H9 (cell line): ENCODE measurements around the gene ANTXR2. TPM values are rescaled to one million over a fixed set of nuclear protein-coding genes. Genes with fewer than 3 reads are reported as not detected.

ENCODE experiments used
- DNase-seq: peaks from one replicate; pipeline ENCODE4 v3.0.0-alpha.2; 2017
- H2AFZ ChIP-seq: one replicate; pipeline ENCODE4 v1.6.1; 2013; ENCODE audit warnings: mild to moderate bottlenecking, low read length, control low read depth, moderate library complexity
- H2AK5ac ChIP-seq: 2 replicates; pipeline ENCODE4 v1.6.1; 2013; ENCODE audit warnings: low read length, control low read depth, mixed read lengths; ENCODE audit not compliant: insufficient read length
- H2BK120ac ChIP-seq: one replicate; pipeline ENCODE4 v1.6.1; 2013; ENCODE audit warnings: low read depth, mild to moderate bottlenecking, low read length, control low read depth, inconsistent platforms; ENCODE audit not compliant: poor library complexity, severe bottlenecking
- H2BK12ac ChIP-seq: 2 replicates; pipeline ENCODE4 v1.6.1; 2013; ENCODE audit warnings: low read length, control low read depth, mixed read lengths, low read depth; ENCODE audit not compliant: insufficient read length
- H2BK15ac ChIP-seq: 2 replicates; pipeline ENCODE4 v1.6.1; 2013; ENCODE audit warnings: low read depth, low read length, control low read depth
- H2BK20ac ChIP-seq: one replicate; pipeline ENCODE4 v1.6.1; 2013; ENCODE audit warnings: low read depth, mild to moderate bottlenecking, low read length, control low read depth, inconsistent platforms; ENCODE audit not compliant: poor library complexity, severe bottlenecking
- H2BK5ac ChIP-seq: 2 replicates; pipeline ENCODE4 v1.6.1; 2013; ENCODE audit warnings: low read length, control low read depth, mixed read lengths; ENCODE audit not compliant: insufficient read length
- H3K14ac ChIP-seq: 2 replicates; pipeline ENCODE4 v1.6.1; 2013; ENCODE audit warnings: low read length, control low read depth; ENCODE audit not compliant: insufficient read depth
- H3K18ac ChIP-seq: 2 replicates; pipeline ENCODE4 v1.6.1; 2013; ENCODE audit warnings: low read depth, mild to moderate bottlenecking, mixed read lengths, low read length, control low read depth; ENCODE audit not compliant: insufficient read length
- H3K23ac ChIP-seq: 2 replicates; pipeline ENCODE4 v1.6.1; 2013; ENCODE audit warnings: low read length, control low read depth, mixed read lengths, low read depth; ENCODE audit not compliant: insufficient read length
- H3K23me2 ChIP-seq: 2 replicates; pipeline ENCODE4 v1.6.1; 2013; ENCODE audit warnings: low read depth, mild to moderate bottlenecking, mixed read lengths, low read length, control low read depth; ENCODE audit not compliant: insufficient read length, poor library complexity, severe bottlenecking
- H3K27ac ChIP-seq: 2 replicates; pipeline ENCODE4 v1.5.1; 2013; ENCODE audit warnings: low read length, control low read depth, mixed read lengths, low read depth; ENCODE audit not compliant: insufficient read length
- H3K27me3 ChIP-seq: 2 replicates; pipeline ENCODE4 v1.6.1; 2013; ENCODE audit warnings: low read length, control low read depth, inconsistent platforms; ENCODE audit not compliant: insufficient read depth
- H3K4ac ChIP-seq: 2 replicates; pipeline ENCODE4 v1.6.1; 2013; ENCODE audit warnings: low read depth, mild to moderate bottlenecking, control low read depth, inconsistent platforms, low read length, moderate library complexity
- H3K4me1 ChIP-seq: 2 replicates; pipeline ENCODE4 v1.6.1; 2013; ENCODE audit warnings: low read length, control low read depth, inconsistent platforms; ENCODE audit not compliant: insufficient read depth
- H3K4me2 ChIP-seq: 2 replicates; pipeline ENCODE4 v1.6.1; 2013; ENCODE audit warnings: low read length, control low read depth, mixed read lengths; ENCODE audit not compliant: insufficient read length, insufficient read depth
- H3K56ac ChIP-seq: 2 replicates; pipeline ENCODE4 v1.6.1; 2013; ENCODE audit warnings: low read depth, mild to moderate bottlenecking, mixed read lengths, low read length, control low read depth; ENCODE audit not compliant: insufficient read length
- H3K79me1 ChIP-seq: 2 replicates; pipeline ENCODE4 v1.6.1; 2013; ENCODE audit warnings: low read depth, mild to moderate bottlenecking, moderate library complexity, low read length, control low read depth, inconsistent platforms; ENCODE audit not compliant: insufficient read depth, poor library complexity, severe bottlenecking
- H3K79me2 ChIP-seq: 2 replicates; pipeline ENCODE4 v1.6.1; 2013; ENCODE audit warnings: low read length, control low read depth, inconsistent platforms; ENCODE audit not compliant: insufficient read depth
- H3K9ac ChIP-seq: 2 replicates; pipeline ENCODE4 v1.6.1; 2013; ENCODE audit warnings: low read length, control low read depth, mixed read lengths; ENCODE audit not compliant: insufficient read length; ENCODE audit errors: extremely low read depth
- H3K9me3 ChIP-seq: one replicate; pipeline ENCODE4 v1.6.1; 2013; ENCODE audit warnings: low read depth, low read length, inconsistent platforms; ENCODE audit not compliant: control insufficient read depth
- H3T11ph ChIP-seq: one replicate; pipeline ENCODE4 v1.6.1; 2013; ENCODE audit warnings: mild to moderate bottlenecking, low read length, control low read depth, inconsistent platforms
- H4K20me1 ChIP-seq: one replicate; pipeline ENCODE4 v1.6.1; 2013; ENCODE audit not compliant: control insufficient read depth, insufficient read length, insufficient read depth
- H4K5ac ChIP-seq: 2 replicates; pipeline ENCODE4 v1.6.1; 2013; ENCODE audit warnings: low read depth, mild to moderate bottlenecking, mixed read lengths, low read length, control low read depth; ENCODE audit not compliant: insufficient read length
- H4K8ac ChIP-seq: replicated peaks from 2 replicates; pipeline ENCODE4 v1.6.1; 2013; ENCODE audit warnings: low read length, control low read depth, mixed read lengths, low read depth; ENCODE audit not compliant: insufficient read length
- H4K91ac ChIP-seq: 2 replicates; pipeline ENCODE4 v1.6.1; 2013; ENCODE audit warnings: low read depth, mild to moderate bottlenecking, moderate library complexity, mixed read lengths, low read length, control low read depth; ENCODE audit not compliant: insufficient read length
- H3K27ac Mint-ChIP-seq, 3 experiments: 2 replicates in 2 of 3; 3 replicates in 1 of 3; pipeline ENCODE4 v1.8.0; 2020 to 2021; ENCODE audit warnings: mixed read lengths in 3 of 3, mild to moderate bottlenecking in 1 of 3, moderate library complexity in 1 of 3
- H3K27me3 Mint-ChIP-seq: 2 replicates; pipeline ENCODE4 v1.8.0; 2021; ENCODE audit warnings: low read depth, mild to moderate bottlenecking, moderate library complexity, mixed read lengths
- H3K36me3 Mint-ChIP-seq, 3 experiments: 2 replicates in 2 of 3; 3 replicates in 1 of 3; pipeline ENCODE4 v1.8.0; 2020 to 2021; ENCODE audit warnings: low read depth in 3 of 3, mixed read lengths in 3 of 3; ENCODE audit not compliant: insufficient read depth in 1 of 3
- H3K4me1 Mint-ChIP-seq, 2 experiments: 2 replicates each; pipeline ENCODE4 v1.8.0; 2020; ENCODE audit warnings: mixed read lengths in 2 of 2
- H3K4me3 Mint-ChIP-seq, 2 experiments: 2 replicates in 1 of 2; 3 replicates in 1 of 2; pipeline ENCODE4 v1.8.0; 2020 to 2021; ENCODE audit warnings: mild to moderate bottlenecking in 2 of 2, mixed read lengths in 2 of 2, moderate library complexity in 1 of 2
- H3K9me3 Mint-ChIP-seq, 2 experiments: 2 replicates in 1 of 2; 3 replicates in 1 of 2; pipeline ENCODE4 v1.8.0; 2020; ENCODE audit warnings: mild to moderate bottlenecking in 2 of 2, mixed read lengths in 2 of 2, moderate library complexity in 1 of 2
- total RNA-seq: library from RNA; stranded (reverse); gene quantifications from 2 replicates; pipeline ENCODE4 v1.2.1, GENCODE V29; 2021
- TF ChIP-seq, protein P1 (sequence below): fragments of 200-600 bp; sonication (generic); conservative IDR thresholded peaks from 3 replicates; pipeline ENCODE4 v1.8.0; 2021; ENCODE audit warnings: antibody characterized with exemption, mild to moderate bottlenecking

Gene ANTXR2
- total RNA-seq, 1 experiment from 2014 or later: 4.7 TPM

DNA sequence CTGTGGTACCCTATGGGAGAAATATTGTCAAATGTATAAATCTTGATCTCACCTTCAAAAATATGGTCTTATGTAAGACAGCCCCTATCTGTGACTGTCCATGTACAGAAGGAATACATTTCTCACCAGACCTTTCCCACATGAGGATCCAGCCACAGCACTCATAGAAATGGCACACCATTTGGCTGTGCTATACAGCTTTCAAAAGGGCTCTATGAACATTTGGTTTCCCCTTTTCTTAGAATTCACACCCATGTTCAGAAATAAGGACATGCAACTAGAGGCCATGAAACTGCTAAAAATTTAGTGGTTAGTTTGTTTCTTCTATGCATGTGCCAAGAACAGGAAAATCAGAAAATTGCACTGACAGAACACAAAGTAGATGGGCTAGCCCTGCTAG lies 62.7 kb downstream of the ANTXR2 start:
- Mint-ChIP-seq H3K4me1 (peaks cover 0 to 4% of the 10 kb centered on the region in 2 experiments; a peak in 2 of 4 replicates), H3K27ac (no peak overlapping the region), H3K4me3 (no peak overlapping the region), H3K27me3 (no peaks in the 10 kb centered on the region), H3K9me3 (no peaks in the 10 kb centered on the region), H3K36me3 (no peaks in the 10 kb centered on the region)
- Histone ChIP-seq H3T11ph (no peak overlapping the region), H3K9me3 (no peaks in the 10 kb centered on the region), H2BK20ac (no peak overlapping the region), H3K14ac (no peak overlapping the region), H3K27ac (no peak overlapping the region), H3K27me3 (no peaks in the 10 kb centered on the region), H2BK120ac (no peak overlapping the region), H4K5ac (no peak overlapping the region), H4K20me1 (no peaks in the 10 kb centered on the region), H2BK12ac (no peak overlapping the region), H2BK5ac (no peak overlapping the region), H3K79me2 (no peaks in the 10 kb centered on the region), H2AK5ac (no peak overlapping the region), H3K4me1 (no peaks in the 10 kb centered on the region), H3K23ac (no peak overlapping the region), H3K23me2 (no peaks in the 10 kb centered on the region), H3K79me1 (no peaks in the 10 kb centered on the region), H3K18ac (no peak overlapping the region), H4K91ac (no peak overlapping the region), H2BK15ac (no peak overlapping the region), H3K56ac (no peak overlapping the region), H3K4me2 (no peak overlapping the region), H2AFZ (no peak overlapping the region), H4K8ac (no peak overlapping the region), H3K9ac (no peak overlapping the region), H3K4ac (no peak overlapping the region)
- TF ChIP-seq, protein P1, sequence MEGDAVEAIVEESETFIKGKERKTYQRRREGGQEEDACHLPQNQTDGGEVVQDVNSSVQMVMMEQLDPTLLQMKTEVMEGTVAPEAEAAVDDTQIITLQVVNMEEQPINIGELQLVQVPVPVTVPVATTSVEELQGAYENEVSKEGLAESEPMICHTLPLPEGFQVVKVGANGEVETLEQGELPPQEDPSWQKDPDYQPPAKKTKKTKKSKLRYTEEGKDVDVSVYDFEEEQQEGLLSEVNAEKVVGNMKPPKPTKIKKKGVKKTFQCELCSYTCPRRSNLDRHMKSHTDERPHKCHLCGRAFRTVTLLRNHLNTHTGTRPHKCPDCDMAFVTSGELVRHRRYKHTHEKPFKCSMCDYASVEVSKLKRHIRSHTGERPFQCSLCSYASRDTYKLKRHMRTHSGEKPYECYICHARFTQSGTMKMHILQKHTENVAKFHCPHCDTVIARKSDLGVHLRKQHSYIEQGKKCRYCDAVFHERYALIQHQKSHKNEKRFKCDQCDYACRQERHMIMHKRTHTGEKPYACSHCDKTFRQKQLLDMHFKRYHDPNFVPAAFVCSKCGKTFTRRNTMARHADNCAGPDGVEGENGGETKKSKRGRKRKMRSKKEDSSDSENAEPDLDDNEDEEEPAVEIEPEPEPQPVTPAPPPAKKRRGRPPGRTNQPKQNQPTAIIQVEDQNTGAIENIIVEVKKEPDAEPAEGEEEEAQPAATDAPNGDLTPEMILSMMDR: no peak
- no peak for DNase-seq
